HCT116 (cell line): ENCODE data around the gene DMAC2.

Experiments
- CEBPB ChIP-seq: IDR thresholded peaks from 2 replicates; pipeline ENCODE4 v1.6.1; 2012; ENCODE audit warnings: low read depth
- ELF1 ChIP-seq: IDR thresholded peaks from 2 replicates; pipeline ENCODE4 v1.6.1; 2012; ENCODE audit warnings: low read depth, borderline replicate concordance
- EZH2 ChIP-seq: fragments of 200-600 bp; sonication (generic); IDR thresholded peaks from 2 replicates; pipeline ENCODE4 v1.6.1; 2017; ENCODE audit warnings: antibody characterized with exemption, mixed run types
- JUND ChIP-seq: IDR thresholded peaks from 2 replicates; pipeline ENCODE4 v1.6.1; 2012
- POLR2A ChIP-seq: IDR thresholded peaks from 2 replicates; pipeline ENCODE4 v1.7.0; 2011; ENCODE audit warnings: borderline replicate concordance; ENCODE audit not compliant: insufficient read depth, insufficient read length; ENCODE audit errors: extremely low read depth
- RAD21 ChIP-seq: IDR thresholded peaks from 2 replicates; pipeline ENCODE4 v1.6.1; 2012; ENCODE audit warnings: low read depth, mild to moderate bottlenecking
- SP1 ChIP-seq: IDR thresholded peaks from 2 replicates; pipeline ENCODE4 v1.6.1; 2012; ENCODE audit warnings: low read depth
- SRF ChIP-seq: IDR thresholded peaks from 2 replicates; pipeline ENCODE4 v1.6.1; 2012; ENCODE audit warnings: low read depth
- TF ChIP-seq, protein P1 (sequence below), 3 experiments: fragments of 200-600 bp in 1 of 3; sonication (generic) in 1 of 3; IDR thresholded peaks in 2 of 3; conservative IDR thresholded peaks in 1 of 3; 2 replicates each; pipeline ENCODE4 v1.5.1; 2012 to 2017; ENCODE audit warnings: low read depth in 2 of 3, low read length in 2 of 3, antibody characterized with exemption in 1 of 3, borderline replicate concordance in 1 of 3, control low read depth in 1 of 3, mild to moderate bottlenecking in 1 of 3, mixed read lengths in 1 of 3, mixed run types in 1 of 3, moderate library complexity in 1 of 3; ENCODE audit not compliant: insufficient read depth in 1 of 3
- TF ChIP-seq, protein P2 (sequence below): IDR thresholded peaks from 2 replicates; pipeline ENCODE4 v1.6.1; 2012

DNA sequence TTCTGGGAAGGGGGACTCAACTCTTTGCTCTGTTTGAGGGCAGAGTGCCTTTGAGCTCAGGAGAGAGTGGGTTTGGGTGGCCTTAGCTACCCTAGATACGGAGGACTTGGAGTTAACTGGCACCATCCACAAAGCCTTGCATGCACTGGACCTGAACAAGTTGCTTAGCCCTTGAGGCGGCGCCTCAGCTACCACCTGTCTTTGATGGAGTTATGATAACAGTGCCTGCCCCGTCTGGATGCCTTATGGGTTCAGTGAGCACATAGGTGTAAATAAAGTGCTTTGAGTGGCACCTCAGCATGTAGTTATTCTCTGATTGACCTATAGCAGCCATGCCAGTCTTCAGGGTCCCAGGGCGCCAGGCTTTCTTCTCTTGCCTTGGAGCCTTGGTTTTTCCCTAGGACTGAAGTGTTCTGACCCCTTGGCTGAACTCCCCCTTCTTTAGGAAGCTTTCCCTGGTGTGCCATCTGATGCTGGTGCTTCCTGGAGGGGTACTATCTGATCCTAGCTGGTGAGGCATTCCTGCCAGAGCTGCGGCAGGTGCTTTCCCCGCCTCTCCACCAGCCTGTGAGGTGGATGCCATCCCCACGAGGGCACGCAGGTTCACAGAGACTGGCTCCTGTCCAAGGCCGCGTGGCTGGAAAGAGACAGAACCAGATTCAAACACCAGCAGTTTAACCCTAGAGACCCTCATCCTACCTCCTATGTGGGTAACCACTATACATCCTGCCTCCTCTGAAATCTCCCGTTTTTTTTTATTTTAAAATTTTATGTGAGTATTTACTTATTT, 36.3 kb downstream of the DMAC2 start:
- no peak for TF ChIP-seq POLR2A
- no peak for TF ChIP-seq SRF
- TF ChIP-seq, protein P1, sequence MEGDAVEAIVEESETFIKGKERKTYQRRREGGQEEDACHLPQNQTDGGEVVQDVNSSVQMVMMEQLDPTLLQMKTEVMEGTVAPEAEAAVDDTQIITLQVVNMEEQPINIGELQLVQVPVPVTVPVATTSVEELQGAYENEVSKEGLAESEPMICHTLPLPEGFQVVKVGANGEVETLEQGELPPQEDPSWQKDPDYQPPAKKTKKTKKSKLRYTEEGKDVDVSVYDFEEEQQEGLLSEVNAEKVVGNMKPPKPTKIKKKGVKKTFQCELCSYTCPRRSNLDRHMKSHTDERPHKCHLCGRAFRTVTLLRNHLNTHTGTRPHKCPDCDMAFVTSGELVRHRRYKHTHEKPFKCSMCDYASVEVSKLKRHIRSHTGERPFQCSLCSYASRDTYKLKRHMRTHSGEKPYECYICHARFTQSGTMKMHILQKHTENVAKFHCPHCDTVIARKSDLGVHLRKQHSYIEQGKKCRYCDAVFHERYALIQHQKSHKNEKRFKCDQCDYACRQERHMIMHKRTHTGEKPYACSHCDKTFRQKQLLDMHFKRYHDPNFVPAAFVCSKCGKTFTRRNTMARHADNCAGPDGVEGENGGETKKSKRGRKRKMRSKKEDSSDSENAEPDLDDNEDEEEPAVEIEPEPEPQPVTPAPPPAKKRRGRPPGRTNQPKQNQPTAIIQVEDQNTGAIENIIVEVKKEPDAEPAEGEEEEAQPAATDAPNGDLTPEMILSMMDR (IDR thresholded peaks at IDR 0.05 in 2 of 3, conservative IDR thresholded peaks at IDR 0.05 in 1 of 3; ENCODE audit: borderline replicate concordance in 1 of 3, insufficient read depth in 1 of 3, low read depth in 2 of 3, low read length in 2 of 3): no peak
- no peak for TF ChIP-seq SP1
- TF ChIP-seq EZH2: no peak
- no peak for TF ChIP-seq RAD21
- TF ChIP-seq, protein P2, sequence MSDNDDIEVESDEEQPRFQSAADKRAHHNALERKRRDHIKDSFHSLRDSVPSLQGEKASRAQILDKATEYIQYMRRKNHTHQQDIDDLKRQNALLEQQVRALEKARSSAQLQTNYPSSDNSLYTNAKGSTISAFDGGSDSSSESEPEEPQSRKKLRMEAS: no peak
- TF ChIP-seq CEBPB: no peak
- no peak for TF ChIP-seq ELF1
- TF ChIP-seq JUND: no peak
